Measurements from ENCODE around the gene GMPPA. TPM values are rescaled to one million over a fixed set of nuclear protein-coding genes. Genes with fewer than 3 reads are reported as not detected.

Gene GMPPA
- total RNA-seq, 4 donors from 2014 or later = 5.4 to 29.9 (median 19.8) TPM

DNA sequence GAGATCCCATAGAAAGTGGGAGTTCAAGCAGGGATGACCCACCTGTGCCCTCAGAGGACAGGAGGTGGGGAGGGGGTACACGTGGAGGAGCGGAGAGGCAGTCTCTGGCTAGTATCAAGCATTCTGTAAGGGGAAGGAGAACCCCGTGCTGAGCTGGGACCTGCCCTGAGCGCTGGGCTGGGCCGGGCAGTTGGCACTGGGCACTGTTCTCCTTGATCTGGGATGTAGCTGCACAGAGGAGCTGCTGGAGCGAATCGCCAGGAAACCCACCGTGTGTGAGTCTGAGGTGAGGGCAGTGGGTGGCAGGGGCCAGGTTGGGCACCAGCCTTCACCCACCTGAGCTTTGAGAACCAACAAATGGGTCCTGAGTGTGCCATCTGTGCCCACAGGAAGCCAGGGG, 19.8 kb upstream of the GMPPA start:
- 76 to 86% methylated on average over 8 of the region's 8 CpGs for WGBS, 2 donors
- TF ChIP-seq, protein P1, sequence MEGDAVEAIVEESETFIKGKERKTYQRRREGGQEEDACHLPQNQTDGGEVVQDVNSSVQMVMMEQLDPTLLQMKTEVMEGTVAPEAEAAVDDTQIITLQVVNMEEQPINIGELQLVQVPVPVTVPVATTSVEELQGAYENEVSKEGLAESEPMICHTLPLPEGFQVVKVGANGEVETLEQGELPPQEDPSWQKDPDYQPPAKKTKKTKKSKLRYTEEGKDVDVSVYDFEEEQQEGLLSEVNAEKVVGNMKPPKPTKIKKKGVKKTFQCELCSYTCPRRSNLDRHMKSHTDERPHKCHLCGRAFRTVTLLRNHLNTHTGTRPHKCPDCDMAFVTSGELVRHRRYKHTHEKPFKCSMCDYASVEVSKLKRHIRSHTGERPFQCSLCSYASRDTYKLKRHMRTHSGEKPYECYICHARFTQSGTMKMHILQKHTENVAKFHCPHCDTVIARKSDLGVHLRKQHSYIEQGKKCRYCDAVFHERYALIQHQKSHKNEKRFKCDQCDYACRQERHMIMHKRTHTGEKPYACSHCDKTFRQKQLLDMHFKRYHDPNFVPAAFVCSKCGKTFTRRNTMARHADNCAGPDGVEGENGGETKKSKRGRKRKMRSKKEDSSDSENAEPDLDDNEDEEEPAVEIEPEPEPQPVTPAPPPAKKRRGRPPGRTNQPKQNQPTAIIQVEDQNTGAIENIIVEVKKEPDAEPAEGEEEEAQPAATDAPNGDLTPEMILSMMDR (IDR thresholded peaks at IDR 0.05) = no peak
- no peak for TF ChIP-seq POLR2A (IDR thresholded peaks at IDR 0.05)
- DNase-seq (ENCODE audit: low spot score in 2 of 2) = no peak
- intact Hi-C loops (cut with DNase I; ENCODE audit: low total_unique reads) = no loop called here
- no peak overlapping the region for H3K4me3 ChIP-seq (ENCODE audit: low read depth, poor library complexity, severe bottlenecking)

DNA sequence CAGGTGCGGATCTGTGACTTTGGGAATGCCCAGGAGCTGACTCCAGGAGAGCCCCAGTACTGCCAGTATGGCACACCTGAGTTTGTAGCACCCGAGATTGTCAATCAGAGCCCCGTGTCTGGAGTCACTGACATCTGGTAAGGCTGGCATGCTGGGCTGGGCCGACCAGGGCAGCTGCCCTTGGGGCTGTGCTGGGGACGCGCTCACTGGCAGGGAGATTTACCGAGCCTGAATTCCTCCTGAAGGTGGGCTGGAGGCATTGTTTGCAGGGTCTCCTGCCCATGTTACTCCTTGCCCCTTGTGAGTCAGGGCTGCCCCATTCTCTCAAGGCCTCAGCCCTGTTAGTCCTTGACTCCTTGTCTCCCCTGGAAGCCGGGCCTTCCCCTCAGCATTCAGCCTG, 18.7 kb upstream of the GMPPA start:
- intact Hi-C loops (cut with DNase I; ENCODE audit: low total_unique reads) = no loop called here
- no peak for DNase-seq (ENCODE audit: low spot score in 2 of 2)
- no peak for TF ChIP-seq POLR2A (IDR thresholded peaks at IDR 0.05)
- H3K4me3 ChIP-seq (ENCODE audit: low read depth, poor library complexity, severe bottlenecking) = no peak overlapping the region
- 88 to 98% methylated on average over 8 of the region's 8 CpGs for WGBS, 2 donors

DNA sequence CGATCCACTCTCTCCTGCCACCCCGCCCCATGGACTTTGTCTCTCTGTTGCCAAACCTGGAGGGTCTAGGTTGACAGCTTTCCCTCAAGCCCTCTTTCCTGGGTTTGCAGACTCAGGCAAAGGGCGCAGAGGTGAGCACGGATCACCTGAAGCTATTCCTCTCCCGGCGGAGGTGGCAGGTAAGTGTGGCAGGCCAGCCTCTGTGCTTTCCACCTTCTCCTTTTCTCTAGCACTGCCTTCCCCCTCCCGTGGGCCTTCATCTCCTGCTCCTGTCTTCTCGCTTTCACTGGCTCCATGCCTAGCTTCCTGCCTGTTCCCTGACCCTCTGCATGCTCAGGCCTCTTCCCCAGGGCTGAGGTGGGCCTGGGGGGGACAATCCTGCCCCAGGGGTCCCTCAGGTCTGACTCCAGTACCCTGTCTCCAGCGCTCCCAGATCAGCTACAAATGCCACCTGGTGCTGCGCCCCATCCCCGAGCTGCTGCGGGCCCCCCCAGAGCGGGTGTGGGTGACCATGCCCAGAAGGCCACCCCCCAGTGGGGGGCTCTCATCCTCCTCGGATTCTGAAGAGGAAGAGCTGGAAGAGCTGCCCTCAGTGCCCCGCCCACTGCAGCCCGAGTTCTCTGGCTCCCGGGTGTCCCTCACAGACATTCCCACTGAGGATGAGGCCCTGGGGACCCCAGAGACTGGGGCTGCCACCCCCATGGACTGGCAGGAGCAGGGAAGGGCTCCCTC, 15.9 kb upstream of the GMPPA start:
- WGBS, 2 donors = 67 to 87% methylated on average over 13 to 17 of the region's 17 CpGs
- TF ChIP-seq POLR2A (IDR thresholded peaks at IDR 0.05) = no peak
- TF ChIP-seq, protein P1 (IDR thresholded peaks at IDR 0.05) = no peak
- intact Hi-C loops (cut with DNase I; ENCODE audit: low total_unique reads) = no loop called here
- H3K4me3 ChIP-seq (ENCODE audit: low read depth, poor library complexity, severe bottlenecking) = no peak overlapping the region
- no peak for DNase-seq (ENCODE audit: low spot score in 2 of 2)

DNA sequence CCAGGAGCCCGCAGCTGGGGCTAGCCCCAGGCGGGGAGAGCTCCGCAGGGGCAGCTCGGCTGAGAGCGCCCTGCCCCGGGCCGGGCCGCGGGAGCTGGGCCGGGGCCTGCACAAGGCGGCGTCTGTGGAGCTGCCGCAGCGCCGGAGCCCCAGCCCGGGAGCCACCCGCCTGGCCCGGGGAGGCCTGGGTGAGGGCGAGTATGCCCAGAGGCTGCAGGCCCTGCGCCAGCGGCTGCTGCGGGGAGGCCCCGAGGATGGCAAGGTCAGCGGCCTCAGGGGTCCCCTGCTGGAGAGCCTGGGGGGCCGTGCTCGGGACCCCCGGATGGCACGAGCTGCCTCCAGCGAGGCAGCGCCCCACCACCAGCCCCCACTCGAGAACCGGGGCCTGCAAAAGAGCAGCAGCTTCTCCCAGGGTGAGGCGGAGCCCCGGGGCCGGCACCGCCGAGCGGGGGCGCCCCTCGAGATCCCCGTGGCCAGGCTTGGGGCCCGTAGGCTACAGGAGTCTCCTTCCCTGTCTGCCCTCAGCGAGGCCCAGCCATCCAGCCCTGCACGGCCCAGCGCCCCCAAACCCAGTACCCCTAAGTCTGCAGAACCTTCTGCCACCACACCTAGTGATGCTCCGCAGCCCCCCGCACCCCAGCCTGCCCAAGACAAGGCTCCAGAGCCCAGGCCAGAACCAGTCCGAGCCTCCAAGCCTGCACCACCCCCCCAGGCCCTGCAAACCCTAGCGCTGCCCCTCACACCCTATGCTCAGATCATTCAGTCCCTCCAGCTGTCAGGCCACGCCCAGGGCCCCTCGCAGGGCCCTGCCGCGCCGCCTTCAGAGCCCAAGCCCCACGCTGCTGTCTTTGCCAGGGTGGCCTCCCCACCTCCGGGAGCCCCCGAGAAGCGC, 15.0 kb upstream of the GMPPA start:
- DNase-seq (ENCODE audit: low spot score in 2 of 2) = no peak
- intact Hi-C loops (cut with DNase I; ENCODE audit: low total_unique reads) = no loop called here
- no peak for TF ChIP-seq POLR2A (IDR thresholded peaks at IDR 0.05)
- TF ChIP-seq, protein P1 (IDR thresholded peaks at IDR 0.05) = no peak
- 18 to 33% methylated on average over 18 to 42 of the region's 58 CpGs for WGBS, 2 donors
- no peak overlapping the region for H3K4me3 ChIP-seq (ENCODE audit: low read depth, poor library complexity, severe bottlenecking)

DNA sequence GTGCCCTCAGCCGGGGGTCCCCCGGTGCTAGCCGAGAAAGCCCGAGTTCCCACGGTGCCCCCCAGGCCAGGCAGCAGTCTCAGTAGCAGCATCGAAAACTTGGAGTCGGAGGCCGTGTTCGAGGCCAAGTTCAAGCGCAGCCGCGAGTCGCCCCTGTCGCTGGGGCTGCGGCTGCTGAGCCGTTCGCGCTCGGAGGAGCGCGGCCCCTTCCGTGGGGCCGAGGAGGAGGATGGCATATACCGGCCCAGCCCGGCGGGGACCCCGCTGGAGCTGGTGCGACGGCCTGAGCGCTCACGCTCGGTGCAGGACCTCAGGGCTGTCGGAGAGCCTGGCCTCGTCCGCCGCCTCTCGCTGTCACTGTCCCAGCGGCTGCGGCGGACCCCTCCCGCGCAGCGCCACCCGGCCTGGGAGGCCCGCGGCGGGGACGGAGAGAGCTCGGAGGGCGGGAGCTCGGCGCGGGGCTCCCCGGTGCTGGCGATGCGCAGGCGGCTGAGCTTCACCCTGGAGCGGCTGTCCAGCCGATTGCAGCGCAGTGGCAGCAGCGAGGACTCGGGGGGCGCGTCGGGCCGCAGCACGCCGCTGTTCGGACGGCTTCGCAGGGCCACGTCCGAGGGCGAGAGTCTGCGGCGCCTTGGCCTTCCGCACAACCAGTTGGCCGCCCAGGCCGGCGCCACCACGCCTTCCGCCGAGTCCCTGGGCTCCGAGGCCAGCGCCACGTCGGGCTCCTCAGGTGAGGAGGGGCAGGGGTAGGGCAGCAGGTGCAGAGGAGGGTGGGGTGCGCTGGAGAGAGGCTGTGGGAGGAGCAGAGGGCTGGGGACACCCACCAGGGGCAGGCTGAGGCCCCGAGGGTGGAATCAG, 14.1 kb upstream of the GMPPA start:
- no peak overlapping the region for H3K4me3 ChIP-seq (ENCODE audit: low read depth, poor library complexity, severe bottlenecking)
- intact Hi-C loops (cut with DNase I; ENCODE audit: low total_unique reads) = no loop called here
- TF ChIP-seq POLR2A (IDR thresholded peaks at IDR 0.05) = no peak
- TF ChIP-seq, protein P1 (IDR thresholded peaks at IDR 0.05) = no peak
- 4 to 6% methylated on average over 5 to 54 of the region's 89 CpGs for WGBS, 2 donors
- DNase-seq (ENCODE audit: low spot score in 2 of 2) = no peak
